ENCODE results near the gene PLAC1. TPM values are rescaled to one million over a fixed set of nuclear protein-coding genes. Genes with fewer than 3 reads are reported as not detected.

The PLAC1 gene
- polyA plus RNA-seq, 6 donors from 2014 or later: not detected

GRCh38 chrX:134548257-134549201 lies 109.7 kb downstream of the PLAC1 start:
- Mint-ChIP-seq H3K36me3 (peaks cover 0 to 14% of the 10 kb centered on the region in 2 donors), H3K27me3 (peaks cover 29 to 70% (median 48%) of the 10 kb centered on the region in 3 donors), H3K9me3 (peaks cover 0 to 19% (median 10%) of the 10 kb centered on the region in 7 donors), H3K27ac (peak overlapping the region in 3 of 6 donors; percentile 18 to 72 (median 57)), H3K4me1 (peaks cover 18 to 27% (median 23%) of the 10 kb centered on the region in 3 donors), H3K4me3 (peak overlapping the region; percentile 81 to 92 (median 88))
- DNase-seq: peak; percentile 6
- no peak for ATAC-seq (ENCODE audit: low read depth in 2 of 2)

GRCh38 chrX:134547047-134547679 lies 111.1 kb downstream of the PLAC1 start:
- H3K27me3 Mint-ChIP-seq: peaks cover 23 to 72% (median 43%) of the 10 kb centered on the region in 3 donors
- H3K4me3 Mint-ChIP-seq: no peak overlapping the region
- no peak for ATAC-seq (ENCODE audit: low read depth in 2 of 2)

DNA sequence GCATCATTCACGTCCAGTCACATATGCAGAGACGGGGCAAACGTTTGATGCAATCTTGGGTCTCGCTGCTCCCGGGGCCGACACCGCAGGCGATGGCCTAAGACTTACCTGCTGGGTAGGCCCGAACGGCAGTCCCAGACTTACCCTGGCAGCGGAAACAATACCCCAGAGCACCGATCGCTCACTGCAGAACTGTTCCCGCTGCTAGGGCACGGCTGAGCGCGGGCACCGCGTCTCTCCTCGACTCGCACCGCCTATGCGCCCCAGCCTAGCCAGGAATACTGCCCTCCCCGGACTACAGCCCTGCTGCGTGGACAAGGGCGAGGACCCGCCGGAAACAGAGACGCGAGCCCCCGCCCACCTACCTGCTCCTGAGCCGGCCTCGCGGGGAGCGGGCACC lies 112.1 kb downstream of the PLAC1 start:
- Mint-ChIP-seq H3K36me3 (peaks cover 0 to 14% of the 10 kb centered on the region in 2 donors), H3K27ac (no peak overlapping the region), H3K27me3 (peaks cover 23 to 62% (median 43%) of the 10 kb centered on the region in 3 donors), H3K9me3 (peaks cover 0 to 19% (median 10%) of the 10 kb centered on the region in 7 donors), H3K4me3 (peak overlapping the region in 1 of 8 donors; percentile 24), H3K4me1 (peaks cover 18 to 30% (median 23%) of the 10 kb centered on the region in 3 donors)
- ATAC-seq (ENCODE audit: low read depth in 2 of 2): no peak
- no peak for DNase-seq

More at GRCh38 chrX:134547047-134547679, 111.1 kb downstream of the PLAC1 start:
- Mint-ChIP-seq H3K36me3 (peaks cover 0 to 14% of the 10 kb centered on the region in 2 donors), H3K27ac (no peak overlapping the region), H3K4me1 (peaks cover 18 to 30% (median 23%) of the 10 kb centered on the region in 3 donors), H3K9me3 (peaks cover 0 to 19% (median 10%) of the 10 kb centered on the region in 7 donors)
- DNase-seq: no peak

DNA sequence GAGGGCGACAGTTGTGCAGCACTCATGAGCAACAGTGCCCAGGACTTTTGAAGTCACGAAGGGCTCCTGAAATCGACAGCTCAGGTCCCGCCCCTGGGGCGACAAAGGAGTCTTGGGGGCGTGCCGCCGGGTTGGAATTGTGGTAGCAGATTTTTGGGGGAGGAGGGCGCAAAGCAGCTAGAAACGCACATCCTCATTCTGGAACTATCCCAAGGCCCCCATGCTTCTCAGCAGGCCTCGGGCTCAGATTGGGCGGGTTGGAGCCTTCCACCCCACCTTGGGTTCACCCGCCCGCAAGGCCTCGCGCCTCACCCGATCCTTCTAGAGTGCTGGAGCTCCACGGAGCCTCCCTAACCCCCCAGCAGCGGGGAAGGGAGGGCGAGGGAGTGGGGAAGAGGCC lies 112.8 kb downstream of the PLAC1 start:
- peaks cover 17 to 28% (median 21%) of the 10 kb centered on the region in 3 donors for H3K4me1 Mint-ChIP-seq
- peaks cover 22 to 58% (median 40%) of the 10 kb centered on the region in 3 donors for H3K27me3 Mint-ChIP-seq
- DNase-seq (no peak), ATAC-seq (ENCODE audit: low read depth in 2 of 2) (no peak)
- H3K36me3 Mint-ChIP-seq: peaks cover 0 to 13% of the 10 kb centered on the region in 2 donors
- peaks cover 0 to 19% (median 10%) of the 10 kb centered on the region in 7 donors for H3K9me3 Mint-ChIP-seq
- peak overlapping the region in 2 of 8 donors; percentile 5 to 24 for H3K4me3 Mint-ChIP-seq
- no peak overlapping the region for H3K27ac Mint-ChIP-seq

DNA sequence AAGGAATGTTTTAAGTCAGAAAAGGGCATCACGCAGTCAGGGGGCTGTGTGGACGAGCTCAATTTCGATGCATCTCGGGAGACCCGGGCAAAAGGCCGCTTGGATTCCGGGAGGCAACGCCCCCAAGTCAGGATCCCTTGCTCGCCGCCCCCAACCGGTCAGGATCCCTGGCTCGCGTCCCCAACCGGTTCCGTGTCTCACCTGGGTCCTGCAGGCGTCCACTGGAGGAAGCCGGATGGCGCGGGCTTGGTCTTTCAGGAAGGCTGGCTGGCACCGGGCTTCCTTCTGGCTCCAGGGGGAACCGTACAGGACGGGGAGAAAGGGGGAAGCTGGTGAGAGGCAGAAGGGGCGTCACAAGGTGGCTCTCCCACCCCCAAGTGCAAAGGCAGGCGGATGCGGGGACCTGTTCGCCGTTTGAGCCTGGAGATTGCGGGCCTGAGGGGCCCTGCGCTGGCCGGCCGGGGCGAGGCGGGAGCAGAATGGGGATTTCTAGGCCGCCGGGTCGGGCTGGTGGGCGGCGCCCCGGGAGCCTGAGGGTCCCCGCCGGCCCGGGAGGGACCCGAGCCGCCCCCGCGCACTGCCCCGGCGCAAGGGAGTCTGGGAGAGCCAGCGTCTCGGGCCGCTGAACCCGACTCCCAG lies 113.6 kb downstream of the PLAC1 start:
- Mint-ChIP-seq H3K4me3 (peak overlapping the region in 4 of 8 donors; percentile 32 to 82 (median 47)), H3K36me3 (peaks cover 0 to 7% of the 10 kb centered on the region in 2 donors), H3K4me1 (peaks cover 10 to 19% (median 13%) of the 10 kb centered on the region in 3 donors), H3K27me3 (peaks cover 18 to 49% (median 31%) of the 10 kb centered on the region in 3 donors), H3K27ac (no peak overlapping the region), H3K9me3 (peaks cover 0 to 15% (median 10%) of the 10 kb centered on the region in 7 donors)
- DNase-seq (no peak), ATAC-seq (ENCODE audit: low read depth in 2 of 2) (no peak)

GRCh38 chrX:134544135-134544512 lies 114.1 kb downstream of the PLAC1 start:
- peaks cover 16 to 44% (median 26%) of the 10 kb centered on the region in 3 donors for H3K27me3 Mint-ChIP-seq
- H3K4me1 Mint-ChIP-seq: peaks cover 8 to 16% (median 11%) of the 10 kb centered on the region in 3 donors
- H3K27ac Mint-ChIP-seq: no peak overlapping the region
- ATAC-seq (ENCODE audit: low read depth in 2 of 2) (no peak), DNase-seq (no peak)
- peak overlapping the region in 2 of 8 donors; percentile 16 to 47 for H3K4me3 Mint-ChIP-seq
- H3K36me3 Mint-ChIP-seq: peaks cover 0 to 4% of the 10 kb centered on the region in 2 donors
- peaks cover 0 to 13% (median 10%) of the 10 kb centered on the region in 7 donors for H3K9me3 Mint-ChIP-seq

- Mint-ChIP-seq H3K4me1 (peaks cover 1 to 8% (median 2%) of the 10 kb centered on the region in 3 donors), H3K27ac (no peak overlapping the region), H3K36me3 (no peaks in the 10 kb centered on the region), H3K27me3 (peaks cover 12 to 42% (median 18%) of the 10 kb centered on the region in 3 donors), H3K4me3 (no peak overlapping the region), H3K9me3 (peaks cover 0 to 5% (median 3%) of the 10 kb centered on the region in 7 donors)
- DNase-seq (no peak), ATAC-seq (ENCODE audit: low read depth in 2 of 2) (no peak)
Observed at GRCh38 chrX:134543288-134543687, 115.0 kb downstream of the PLAC1 start.

- peaks cover 0 to 3% (median 0%) of the 10 kb centered on the region in 7 donors for H3K9me3 Mint-ChIP-seq
- H3K27ac Mint-ChIP-seq: no peak overlapping the region
- DNase-seq (no peak), ATAC-seq (ENCODE audit: low read depth in 2 of 2) (no peak)
- no peak overlapping the region for H3K4me3 Mint-ChIP-seq
- peaks cover 0 to 7% (median 0%) of the 10 kb centered on the region in 3 donors for H3K4me1 Mint-ChIP-seq
- peaks cover 8 to 45% (median 14%) of the 10 kb centered on the region in 3 donors for H3K27me3 Mint-ChIP-seq
- H3K36me3 Mint-ChIP-seq: no peaks in the 10 kb centered on the region
Observed at GRCh38 chrX:134542485-134542884, 115.8 kb downstream of the PLAC1 start.

GRCh38 chrX:134541906-134542305 lies 116.4 kb downstream of the PLAC1 start:
- DNase-seq (no peak), ATAC-seq (ENCODE audit: low read depth in 2 of 2) (no peak)
- Mint-ChIP-seq H3K36me3 (no peaks in the 10 kb centered on the region), H3K9me3 (peaks cover 0 to 2% (median 0%) of the 10 kb centered on the region in 7 donors), H3K4me1 (peaks cover 0 to 7% (median 0%) of the 10 kb centered on the region in 3 donors), H3K27me3 (peaks cover 8 to 44% (median 14%) of the 10 kb centered on the region in 3 donors), H3K27ac (no peak overlapping the region), H3K4me3 (no peak overlapping the region)

- DNase-seq: no peak
- no peak for ATAC-seq (ENCODE audit: low read depth in 2 of 2)
- Mint-ChIP-seq H3K27ac (no peak overlapping the region), H3K36me3 (no peaks in the 10 kb centered on the region), H3K9me3 (peaks cover 0 to 2% (median 0%) of the 10 kb centered on the region in 7 donors), H3K27me3 (peaks cover 0 to 33% (median 4%) of the 10 kb centered on the region in 3 donors), H3K4me1 (peaks cover 0 to 3% (median 0%) of the 10 kb centered on the region in 3 donors), H3K4me3 (no peak overlapping the region)
Observed at GRCh38 chrX:134538316-134538715, 120.0 kb downstream of the PLAC1 start.

GRCh38 chrX:134537179-134537955 lies 120.9 kb downstream of the PLAC1 start:
- no peak for DNase-seq
- peaks cover 0 to 2% (median 0%) of the 10 kb centered on the region in 3 donors for H3K4me1 Mint-ChIP-seq
- no peak for ATAC-seq (ENCODE audit: low read depth in 2 of 2)
- peaks cover 0 to 2% (median 0%) of the 10 kb centered on the region in 7 donors for H3K9me3 Mint-ChIP-seq
- H3K27ac Mint-ChIP-seq: no peak overlapping the region
- no peaks in the 10 kb centered on the region for H3K36me3 Mint-ChIP-seq
- peaks cover 0 to 30% (median 4%) of the 10 kb centered on the region in 3 donors for H3K27me3 Mint-ChIP-seq
- H3K4me3 Mint-ChIP-seq: no peak overlapping the region

DNA sequence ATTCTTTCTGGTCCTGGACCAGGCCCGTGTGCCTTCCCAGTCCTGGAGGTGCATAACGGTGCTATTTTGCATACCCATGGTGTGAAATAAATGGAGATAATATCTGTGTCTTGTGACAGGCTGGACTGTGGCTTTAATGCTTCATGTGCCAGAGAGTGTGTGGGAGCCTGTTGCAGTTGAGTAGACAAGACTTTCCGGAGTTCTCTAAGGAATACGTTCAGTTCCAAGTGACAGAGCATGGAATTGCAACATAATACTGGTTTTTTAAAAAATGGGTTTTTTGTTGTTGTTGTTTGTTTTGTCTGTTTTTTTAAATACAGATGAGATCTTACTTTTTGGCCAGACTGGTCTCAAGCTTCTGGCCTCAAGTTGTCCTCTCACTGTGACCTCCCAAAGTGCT lies 124.3 kb downstream of the PLAC1 start:
- no peak for DNase-seq
- Mint-ChIP-seq H3K4me1 (no peaks in the 10 kb centered on the region), H3K27ac (no peak overlapping the region), H3K4me3 (no peak overlapping the region), H3K9me3 (peaks cover 0 to 2% (median 0%) of the 10 kb centered on the region in 7 donors), H3K36me3 (no peaks in the 10 kb centered on the region), H3K27me3 (peaks cover 0 to 30% (median 4%) of the 10 kb centered on the region in 3 donors)
- no peak for ATAC-seq (ENCODE audit: low read depth in 2 of 2)
